ENCODE measurements around the gene BTN3A1. TPM values are rescaled to one million over a fixed set of nuclear protein-coding genes. Genes with fewer than 3 reads are reported as not detected.
A peak's percentile ranks its signal among the peaks of the same experiment; 100 is the strongest.
"Not testable (repeated sequence)": the region's sequence is repeated elsewhere in the genome, so short reads cannot be mapped to it uniquely, and the experiment has no call there.

BTN3A1 gene
- total RNA-seq, 3 donors from 2014 or later (not counting 1 experiment from before 2014, with no cell fraction given): 285 to 373 (median 348) TPM

GRCh38 chr6:26377719-26378118 lies 24.4 kb upstream of the BTN3A1 start:
- Histone ChIP-seq H3K27me3 (ENCODE audit: control insufficient read depth, insufficient read depth, low read length) (no peaks in the 10 kb centered on the region), H3K4me1 (ENCODE audit: control insufficient read depth, insufficient read depth, low read length) (no peaks in the 10 kb centered on the region), H3K4me3 (ENCODE audit: low read length) (no peak overlapping the region), H3K9me3 (ENCODE audit: control insufficient read depth, insufficient read depth, low read length) (no peaks in the 10 kb centered on the region), H3K36me3 (ENCODE audit: control insufficient read depth, insufficient read depth, low read length) (peaks cover 42% of the 10 kb centered on the region), H3K27ac (ENCODE audit: low read length) (no peak overlapping the region)
- Mint-ChIP-seq H3K4me3 (no peak overlapping the region), H3K27ac (peak overlapping the region; percentile 64 to 100), H3K27me3 (ENCODE audit: low read depth in 2 of 2) (no peaks in the 10 kb centered on the region), H3K9me3 (no peaks in the 10 kb centered on the region), H3K36me3 (peaks cover 23% of the 10 kb centered on the region), H3K4me1 (peaks cover 41 to 54% of the 10 kb centered on the region in 2 donors)
- WGBS (ENCODE audit: insufficient coverage): 83% methylated on average over 3 of the region's 3 CpGs
- intact Hi-C loops (cut with micrococcal nuclease): no loop called here
- ATAC-seq (peak in 1 of 3 donors; percentile 21), DNase-seq (no peak)
- TF ChIP-seq CTCF (IDR thresholded peaks at IDR 0.05): no peak

GRCh38 chr6:26378143-26378542 lies 23.9 kb upstream of the BTN3A1 start:
- H3K9me3 Mint-ChIP-seq; DNase-seq; H3K4me1 ChIP-seq (ENCODE audit: control insufficient read depth, insufficient read depth, low read length); H3K27me3 Mint-ChIP-seq (ENCODE audit: low read depth in 2 of 2); H3K4me3 ChIP-seq (ENCODE audit: low read length); H3K4me3 Mint-ChIP-seq; H3K27ac ChIP-seq (ENCODE audit: low read length); H3K9me3 ChIP-seq (ENCODE audit: control insufficient read depth, insufficient read depth, low read length); ATAC-seq; intact Hi-C loops (cut with micrococcal nuclease); H3K27me3 ChIP-seq (ENCODE audit: control insufficient read depth, insufficient read depth, low read length): not testable (repeated sequence)
- peaks cover 38% of the 10 kb centered on the region for H3K36me3 ChIP-seq (ENCODE audit: control insufficient read depth, insufficient read depth, low read length)
- peak overlapping the region; percentile 64 to 100 for H3K27ac Mint-ChIP-seq
- H3K4me1 Mint-ChIP-seq: peaks cover 46 to 56% of the 10 kb centered on the region in 2 donors
- peaks cover 27% of the 10 kb centered on the region for H3K36me3 Mint-ChIP-seq

- Histone ChIP-seq H3K36me3 (ENCODE audit: control insufficient read depth, insufficient read depth, low read length) (peaks cover 27% of the 10 kb centered on the region), H3K4me1 (ENCODE audit: control insufficient read depth, insufficient read depth, low read length) (peaks cover 9% of the 10 kb centered on the region), H3K27me3 (ENCODE audit: control insufficient read depth, insufficient read depth, low read length) (no peaks in the 10 kb centered on the region), H3K9me3 (ENCODE audit: control insufficient read depth, insufficient read depth, low read length) (no peaks in the 10 kb centered on the region), H3K4me3 (ENCODE audit: low read length) (no peak overlapping the region), H3K27ac (ENCODE audit: low read length) (no peak overlapping the region)
- no peaks in the 10 kb centered on the region for H3K9me3 Mint-ChIP-seq
- H3K4me1 Mint-ChIP-seq: peaks cover 51 to 53% of the 10 kb centered on the region in 2 donors
- intact Hi-C loops (cut with micrococcal nuclease): no loop called here
- peak overlapping the region; percentile 64 to 100 for H3K27ac Mint-ChIP-seq
- no peak overlapping the region for H3K4me3 Mint-ChIP-seq
- no peak for DNase-seq
- 100% methylated on average over 1 of the region's 3 CpGs for WGBS (ENCODE audit: insufficient coverage)
- H3K36me3 Mint-ChIP-seq: peaks cover 17% of the 10 kb centered on the region
- TF ChIP-seq CTCF (IDR thresholded peaks at IDR 0.05): no peak
- no peaks in the 10 kb centered on the region for H3K27me3 Mint-ChIP-seq (ENCODE audit: low read depth in 2 of 2)
- ATAC-seq: no peak
Observed at GRCh38 chr6:26379292-26379691, 22.8 kb upstream of the BTN3A1 start.

- Mint-ChIP-seq H3K36me3 (peaks cover 13% of the 10 kb centered on the region), H3K27me3 (ENCODE audit: low read depth in 2 of 2) (no peaks in the 10 kb centered on the region), H3K9me3 (no peaks in the 10 kb centered on the region), H3K4me1 (peaks cover 48 to 51% of the 10 kb centered on the region in 2 donors), H3K27ac (peak overlapping the region; percentile 64 to 100), H3K4me3 (no peak overlapping the region)
- no peak for TF ChIP-seq CTCF (IDR thresholded peaks at IDR 0.05)
- H3K4me3 ChIP-seq (ENCODE audit: low read length): no peak overlapping the region
- peaks cover 12% of the 10 kb centered on the region for H3K4me1 ChIP-seq (ENCODE audit: control insufficient read depth, insufficient read depth, low read length)
- DNase-seq (no peak), ATAC-seq (no peak)
- intact Hi-C loops (cut with micrococcal nuclease): loop anchor here (5.0 kb wide), 1 partner anchor 78 kb away; the partner anchor contains the start of gene BTN2A1
- H3K27ac ChIP-seq (ENCODE audit: low read length): no peak overlapping the region
- peaks cover 23% of the 10 kb centered on the region for H3K36me3 ChIP-seq (ENCODE audit: control insufficient read depth, insufficient read depth, low read length)
- H3K9me3 ChIP-seq (ENCODE audit: control insufficient read depth, insufficient read depth, low read length): no peaks in the 10 kb centered on the region
- no peaks in the 10 kb centered on the region for H3K27me3 ChIP-seq (ENCODE audit: control insufficient read depth, insufficient read depth, low read length)
Observed at GRCh38 chr6:26379740-26380139, 22.3 kb upstream of the BTN3A1 start.
